HG03575 (cell line): ENCODE measurements around the gene PHLPP1.
"Not testable (repeated sequence)": the region's sequence is repeated elsewhere in the genome, so short reads cannot be mapped to it uniquely, and the experiment has no call there.

ENCODE experiments used
- ATAC-seq: cut with Tn5 transposase; IDR thresholded peaks from one replicate; pipeline ENCODE4 v1.9.1; 2021; ENCODE audit not compliant: unreplicated experiment, insufficient number of reproducible peaks, low FRiP score; ENCODE audit errors: extremely low read depth

Gene PHLPP1

DNA sequence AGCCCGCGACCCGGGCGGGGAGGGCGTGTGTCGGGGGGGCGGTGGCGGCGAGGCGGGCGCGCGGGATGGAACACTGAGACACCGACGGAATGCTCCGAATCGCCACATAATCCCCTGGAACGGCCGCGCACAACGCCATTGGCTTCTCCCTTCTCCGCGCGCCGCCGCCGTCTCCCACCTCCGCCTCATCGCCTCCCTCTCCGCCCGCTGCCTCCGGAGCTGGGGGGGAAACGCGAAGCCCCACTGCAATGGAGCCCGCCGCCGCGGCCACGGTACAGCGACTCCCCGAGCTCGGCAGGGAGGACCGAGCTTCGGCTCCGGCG, at the start of gene PHLPP1:
Gene PHLPP1 (plus strand): TSS at position 106 of the 323 bp plus-strand sequence. CDS start 143 bp downstream, at position 249.
- no peak for ATAC-seq

- no peak for ATAC-seq
Measured at GRCh38 chr18:62669225-62669624, 46.1 kb upstream of the PHLPP1 start.

DNA sequence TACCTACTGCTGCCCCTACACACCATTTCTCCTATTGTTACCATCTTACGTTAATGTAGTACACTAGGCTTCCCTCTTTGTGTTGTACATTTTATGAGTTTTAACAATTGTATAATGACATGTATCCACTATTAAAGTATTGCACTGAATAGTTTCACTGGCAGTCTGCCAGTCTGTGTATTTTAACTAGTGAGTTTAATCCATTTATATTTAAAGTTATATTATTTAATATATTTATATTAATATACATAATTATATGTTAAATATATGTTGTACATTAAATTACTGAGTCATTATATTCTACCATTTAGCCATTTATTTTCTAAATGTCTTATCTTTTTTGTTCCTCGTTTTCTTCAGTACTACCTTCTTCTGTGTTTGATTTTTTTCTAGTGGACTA, 44.8 kb upstream of the PHLPP1 start:
- no peak for ATAC-seq

- ATAC-seq = no peak
Measured at GRCh38 chr18:62672600-62672999, 42.7 kb upstream of the PHLPP1 start.

DNA sequence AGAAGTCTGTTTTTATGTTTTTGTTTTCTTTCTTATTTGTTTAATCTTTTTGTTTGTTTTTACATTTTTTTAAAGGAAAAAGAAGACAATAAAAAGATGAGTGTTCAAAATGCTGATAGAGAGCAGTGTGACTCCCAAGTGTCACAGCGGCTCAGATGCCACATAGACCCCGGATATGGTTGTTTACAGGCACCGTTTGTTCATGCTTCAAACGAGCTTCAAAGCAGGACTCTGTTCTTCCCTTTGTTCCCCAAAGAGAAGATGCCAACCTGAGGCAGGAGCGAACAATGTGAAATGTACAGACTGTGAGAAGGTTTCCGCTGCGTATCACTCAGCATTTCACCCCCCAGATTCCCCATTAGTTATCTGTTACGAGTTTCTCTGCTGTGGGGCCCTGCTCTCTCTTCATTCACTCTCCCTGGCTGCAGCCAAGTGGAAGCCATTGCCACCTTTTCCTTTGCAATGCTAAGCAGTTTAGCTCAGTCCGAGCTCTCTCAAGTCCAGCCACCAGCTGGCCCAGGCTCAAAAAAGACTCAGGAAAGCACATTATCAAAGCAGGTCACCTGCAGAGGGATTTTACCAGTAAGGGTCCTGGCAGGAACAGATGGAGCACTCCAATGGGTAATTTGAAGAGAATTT, 36.4 kb upstream of the PHLPP1 start:
- no peak for ATAC-seq

- no peak for ATAC-seq
Measured at GRCh38 chr18:62682371-62682770, 33.0 kb upstream of the PHLPP1 start.

DNA sequence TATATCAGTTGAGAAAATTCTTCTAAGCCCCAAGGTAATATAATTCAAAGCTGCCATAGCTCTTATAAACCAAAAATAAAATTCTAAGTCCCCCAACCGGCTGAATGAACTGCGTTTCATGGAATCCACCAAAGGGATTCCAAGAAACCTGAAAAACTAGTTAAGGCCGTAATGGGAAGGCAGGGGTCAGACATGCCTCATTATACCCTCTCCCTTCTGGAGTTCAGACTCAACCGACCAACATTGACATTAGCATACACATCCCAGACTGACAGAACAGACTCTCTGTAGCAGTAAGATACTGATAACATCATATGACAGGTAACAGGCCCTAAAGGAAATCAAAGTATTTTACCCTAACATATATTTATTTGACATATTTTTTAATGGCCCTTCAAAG, 31.4 kb upstream of the PHLPP1 start:
- no peak for ATAC-seq

DNA sequence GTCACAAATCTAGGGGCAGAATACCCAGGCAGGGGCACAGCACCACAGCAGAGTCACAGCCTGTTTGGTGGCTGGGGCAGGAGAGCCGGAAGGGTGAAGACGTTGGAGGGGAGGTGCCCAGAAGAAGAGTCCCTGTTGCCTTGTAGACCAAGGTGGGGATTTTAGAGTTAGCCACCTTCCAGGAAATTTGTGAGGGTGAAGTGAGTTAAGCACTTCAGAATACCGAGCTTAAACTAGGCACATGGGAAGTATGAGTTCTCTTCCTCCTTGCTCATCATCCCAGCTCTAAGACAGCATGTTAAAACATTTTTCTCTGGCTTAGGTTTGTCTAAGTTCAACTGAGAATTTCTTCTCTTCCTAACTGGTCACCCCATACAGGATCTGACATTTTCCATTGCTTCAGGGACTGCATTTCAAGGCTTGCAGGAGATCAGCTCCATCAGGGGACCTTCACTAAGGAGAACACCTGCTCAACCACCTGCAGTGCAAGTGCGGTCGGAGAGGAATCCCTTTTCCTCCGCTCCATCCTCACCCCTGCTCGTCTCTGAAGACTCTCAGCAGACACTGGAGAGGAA, 26.5 kb upstream of the PHLPP1 start:
- ATAC-seq = no peak

DNA sequence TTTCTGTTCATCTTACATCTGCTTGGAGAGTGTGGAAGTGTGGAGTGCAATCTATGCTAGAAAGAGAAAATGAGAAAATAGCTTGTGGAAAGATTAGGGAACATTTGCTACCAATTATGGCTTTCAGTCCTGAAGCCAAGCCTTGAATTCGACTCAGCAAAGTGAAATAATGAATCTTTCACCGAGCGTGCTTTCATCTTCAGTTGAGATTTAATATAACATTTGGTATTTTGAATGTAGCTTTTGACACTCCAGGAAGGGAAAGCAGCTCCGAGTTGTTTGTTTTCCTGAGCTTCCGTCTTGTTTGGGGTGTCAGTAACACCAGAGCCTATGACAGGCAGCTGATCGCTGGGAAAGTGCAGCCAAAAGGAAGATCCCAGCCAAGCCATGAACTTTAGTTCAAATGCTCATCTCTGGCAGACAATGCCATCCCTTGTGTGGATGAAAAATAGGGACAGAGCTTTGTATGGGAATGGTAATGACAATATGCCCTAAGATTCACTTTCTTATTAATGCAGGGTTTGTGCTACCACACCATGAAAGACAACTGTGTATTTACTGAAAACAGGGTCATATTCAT, 25.0 kb upstream of the PHLPP1 start:
- ATAC-seq = no peak

- ATAC-seq = no peak
Measured at GRCh38 chr18:62693659-62694058, 21.7 kb upstream of the PHLPP1 start.

- no peak for ATAC-seq
Measured at GRCh38 chr18:62697636-62698035, 17.7 kb upstream of the PHLPP1 start.

- no peak for ATAC-seq
Measured at GRCh38 chr18:62702259-62702658, 13.1 kb upstream of the PHLPP1 start.

DNA sequence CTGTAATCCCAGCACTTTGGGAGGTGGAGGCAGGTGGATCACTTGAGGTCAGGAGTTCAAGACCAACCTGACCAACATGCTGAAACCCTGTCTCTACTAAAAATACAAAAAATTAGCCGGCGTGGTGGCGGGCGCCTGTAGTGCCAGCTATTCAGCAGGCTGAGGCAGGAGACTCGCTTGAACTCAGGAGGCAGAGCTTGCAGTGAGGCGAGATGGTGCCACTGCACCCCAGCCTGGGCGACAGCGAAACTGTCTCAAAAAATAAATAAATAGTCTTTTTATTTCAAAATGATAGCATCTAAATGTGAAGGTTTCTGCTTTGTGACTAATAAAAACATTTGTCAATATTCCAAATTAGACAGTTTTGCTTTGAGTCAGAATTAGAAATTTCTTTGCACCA, 8.5 kb upstream of the PHLPP1 start:
- not testable (repeated sequence) for ATAC-seq

DNA sequence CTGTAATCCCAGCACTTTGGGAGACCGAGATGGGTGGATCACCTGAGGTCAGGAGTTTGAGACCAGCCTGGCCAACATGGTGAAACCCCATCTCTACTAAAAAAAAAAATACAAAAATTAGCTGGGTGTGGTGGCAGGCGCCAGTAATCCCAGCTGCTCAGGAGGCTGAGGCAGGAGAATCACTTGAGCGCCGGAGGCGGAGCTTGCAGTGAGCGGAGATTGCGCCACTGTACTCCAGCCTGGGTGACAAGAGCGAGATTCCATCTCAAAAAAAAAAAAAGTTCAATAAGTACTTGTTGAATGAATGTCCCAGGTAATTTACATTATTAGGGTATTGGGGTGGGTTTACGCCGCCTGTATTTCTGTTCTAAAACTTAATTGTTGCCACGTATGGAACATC, 5.4 kb upstream of the PHLPP1 start:
- not testable (repeated sequence) for ATAC-seq

- no peak for ATAC-seq
Measured at GRCh38 chr18:62710417-62710816, 4.9 kb upstream of the PHLPP1 start.

GRCh38 chr18:62711781-62712180, 3.6 kb upstream of the PHLPP1 start:
- ATAC-seq = no peak

DNA sequence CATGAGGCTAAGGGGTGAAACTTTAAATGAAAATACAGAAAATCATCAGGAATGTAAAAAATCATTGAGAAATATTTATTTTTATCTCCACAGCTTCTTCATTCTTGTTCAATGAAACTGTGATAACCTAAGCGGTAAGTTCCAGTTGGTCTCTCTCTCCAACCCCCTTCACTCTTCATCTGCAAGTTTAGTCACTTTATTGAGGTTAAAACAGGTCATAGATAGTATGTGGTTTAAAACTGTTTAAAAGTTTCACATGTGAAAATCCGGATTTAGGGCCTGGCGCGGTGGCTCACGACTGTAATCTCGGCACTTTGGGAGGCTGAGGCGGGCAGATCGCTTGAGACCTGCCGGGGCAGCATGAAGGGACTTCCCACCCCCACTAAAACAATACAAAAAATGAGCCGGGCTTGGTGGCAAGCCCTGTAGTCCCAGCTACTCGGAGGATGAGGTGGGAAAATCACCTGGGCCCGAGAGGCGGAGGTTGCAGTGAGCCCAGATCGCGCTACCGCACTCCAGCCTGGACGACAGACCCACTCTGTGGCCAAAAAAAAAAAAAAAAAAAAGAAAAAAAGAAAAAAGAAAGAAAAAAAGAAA, 1.6 kb upstream of the PHLPP1 start:
- ATAC-seq = no peak

DNA sequence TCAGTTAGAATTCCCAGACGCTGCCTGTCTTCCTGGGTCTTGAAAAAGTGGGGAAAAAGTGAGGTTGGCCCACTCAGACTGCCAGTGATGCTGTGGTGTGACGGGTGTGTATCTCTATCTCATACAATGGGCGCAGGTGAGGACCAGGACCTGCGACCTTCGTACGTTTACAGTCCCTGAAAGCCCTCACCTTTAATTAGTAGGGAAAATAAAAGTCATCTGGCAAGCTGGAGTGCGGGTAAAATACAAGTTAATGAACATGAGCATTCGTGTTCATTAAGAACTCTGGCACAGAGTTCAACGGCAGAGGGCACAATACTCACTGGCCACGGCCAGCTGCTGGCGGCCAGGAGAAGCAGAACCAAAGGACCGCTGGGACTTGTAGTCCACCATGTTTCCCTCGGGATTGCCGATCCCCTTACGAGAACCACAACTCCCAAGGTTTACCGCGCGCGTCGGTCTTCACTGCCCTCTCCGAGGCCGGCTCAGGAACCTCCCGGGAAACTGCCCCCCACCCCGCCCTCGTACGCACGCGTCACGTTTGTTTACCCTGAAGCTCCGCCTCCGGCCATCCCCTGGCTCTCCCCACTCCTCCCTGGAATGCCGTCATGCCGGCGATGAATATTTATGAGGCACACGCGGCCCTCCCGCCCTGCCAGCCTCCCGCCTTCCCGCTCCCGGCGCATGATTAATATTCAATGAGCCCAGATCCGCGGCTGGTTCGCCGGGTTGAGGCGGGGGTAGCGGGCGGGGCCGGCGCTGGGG, 488 bp upstream of the PHLPP1 start:
- peak; percentile 49 for ATAC-seq

GRCh38 chr18:62715759-62716615, 646 bp downstream of the PHLPP1 start:
- ATAC-seq = no peak
